HG03520 (cell line): ENCODE data around the gene MTHFD2.
"Not testable (repeated sequence)": the region's sequence is repeated elsewhere in the genome, so short reads cannot be mapped to it uniquely, and the experiment has no call there.

Source experiments
- ATAC-seq: cut with Tn5 transposase; IDR thresholded peaks from one replicate; pipeline ENCODE4 v1.9.1; 2021; ENCODE audit warnings: mild to moderate bottlenecking, moderate library complexity; ENCODE audit not compliant: unreplicated experiment

The MTHFD2 gene

GRCh38 chr2:74226648-74227213 lies 28.3 kb downstream of the MTHFD2 start:
- no peak for ATAC-seq

- ATAC-seq: no peak
Observed at GRCh38 chr2:74227646-74228045, 29.2 kb downstream of the MTHFD2 start.

DNA sequence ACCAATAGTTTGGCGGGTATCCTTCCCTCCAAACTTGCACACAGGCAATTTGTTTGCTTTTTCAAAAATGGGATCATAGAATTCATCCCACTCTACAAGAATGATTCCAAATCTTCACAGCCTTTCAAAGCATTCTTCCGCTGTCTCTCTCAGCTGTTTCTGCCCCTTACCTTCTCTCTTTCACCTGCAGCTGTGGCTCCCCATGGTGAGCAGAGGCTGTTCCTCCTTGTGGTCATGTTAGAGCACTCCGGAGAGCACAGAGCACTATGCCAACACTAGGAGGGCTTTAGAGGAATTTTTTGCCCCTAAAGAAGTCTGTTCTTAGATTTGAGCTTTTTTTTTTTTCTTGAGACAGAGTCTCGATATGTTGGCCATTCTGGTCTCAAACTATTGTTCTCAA lies 30.4 kb downstream of the MTHFD2 start:
- ATAC-seq: no peak

DNA sequence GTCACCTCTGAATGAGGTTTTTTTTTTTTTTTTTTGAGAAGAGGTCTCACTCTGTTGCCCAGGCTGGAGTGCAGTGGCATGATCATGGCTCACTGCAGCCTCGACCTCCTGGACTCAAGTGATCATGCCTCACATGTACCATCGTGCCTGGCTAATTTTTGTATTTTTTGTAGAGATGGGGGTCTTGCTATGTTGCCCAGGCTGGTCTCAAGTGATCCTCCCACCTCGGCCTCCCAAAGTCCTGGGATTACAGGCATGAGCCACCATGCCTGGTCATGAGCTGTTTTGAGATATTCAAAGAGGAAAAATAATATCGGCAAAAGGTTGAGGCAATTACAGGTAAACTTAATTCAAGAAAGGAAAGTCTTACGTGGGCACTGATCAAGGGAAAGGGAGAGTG lies 31.4 kb downstream of the MTHFD2 start:
- ATAC-seq: not testable (repeated sequence)

GRCh38 chr2:74232426-74232825 lies 34.0 kb downstream of the MTHFD2 start:
- no peak for ATAC-seq

DNA sequence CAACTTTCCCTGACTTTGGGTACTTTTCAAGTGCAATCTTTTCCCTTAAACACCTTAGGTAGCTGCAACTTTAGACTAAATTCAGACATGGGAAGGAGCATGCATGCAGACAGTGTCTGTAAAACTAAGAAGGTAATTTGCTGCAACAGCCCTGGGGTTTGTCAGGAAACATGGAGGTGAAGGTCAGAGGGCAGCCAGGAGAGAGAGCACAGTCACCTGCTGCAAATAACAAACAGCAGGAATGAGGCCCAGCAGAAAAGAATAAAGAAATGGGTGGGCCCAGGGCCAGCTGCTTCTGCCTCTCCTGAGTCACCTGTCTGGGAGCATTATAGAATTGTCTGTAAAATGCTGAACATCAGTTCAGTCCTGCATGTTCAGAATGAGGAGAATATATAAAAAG lies 35.2 kb downstream of the MTHFD2 start:
- ATAC-seq: no peak

- ATAC-seq: no peak
Observed at GRCh38 chr2:74235041-74235440, 36.6 kb downstream of the MTHFD2 start.

DNA sequence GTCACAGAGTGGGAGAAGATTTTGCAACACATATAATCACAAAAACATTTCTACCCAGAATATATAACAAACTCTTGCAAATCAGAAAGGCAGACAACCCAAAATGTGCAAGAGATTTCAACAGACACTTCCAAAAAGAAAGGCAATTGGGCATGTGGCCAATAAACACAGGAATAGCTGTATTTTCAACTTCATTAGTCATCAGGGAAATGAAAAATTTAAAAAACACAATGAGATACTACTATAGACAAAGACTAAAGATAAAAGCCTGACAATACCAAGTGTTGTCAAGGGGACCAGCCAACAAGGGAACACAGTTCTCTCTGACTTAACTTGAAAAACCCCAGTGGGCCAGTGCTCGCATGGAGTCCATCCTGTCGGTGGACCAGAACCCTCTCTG lies 40.5 kb downstream of the MTHFD2 start:
- no peak for ATAC-seq

GRCh38 chr2:74239346-74239745 lies 40.9 kb downstream of the MTHFD2 start:
- ATAC-seq: no peak

- ATAC-seq: no peak
Observed at GRCh38 chr2:74242354-74243071, 44.1 kb downstream of the MTHFD2 start.

- ATAC-seq: no peak
Observed at GRCh38 chr2:74244286-74244685, 45.9 kb downstream of the MTHFD2 start.

GRCh38 chr2:74246496-74247195 lies 48.2 kb downstream of the MTHFD2 start:
- no peak for ATAC-seq

GRCh38 chr2:74249406-74250122 lies 51.1 kb downstream of the MTHFD2 start:
- ATAC-seq: no peak

GRCh38 chr2:74250189-74250631 lies 51.8 kb downstream of the MTHFD2 start:
- ATAC-seq: no peak

DNA sequence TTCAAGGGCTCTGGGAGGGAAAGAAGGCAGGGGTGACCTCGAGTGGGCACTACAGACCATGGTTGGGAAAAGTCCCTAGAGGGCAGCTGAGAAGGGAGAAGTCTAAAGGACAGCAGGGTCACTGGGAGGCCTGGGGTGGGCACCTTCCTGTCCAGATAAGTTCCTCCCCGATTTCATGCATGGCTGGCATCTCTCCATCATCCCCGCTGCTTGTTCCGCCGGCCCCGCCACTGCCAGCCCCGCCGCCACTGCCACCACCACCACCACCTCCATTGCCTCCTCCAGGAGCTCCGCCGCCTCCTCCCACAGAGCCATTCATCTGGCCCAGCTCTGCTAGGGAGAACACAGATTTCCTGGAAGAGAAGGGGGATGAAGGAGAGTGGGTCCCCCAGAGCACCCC lies 53.6 kb downstream of the MTHFD2 start:
- no peak for ATAC-seq

DNA sequence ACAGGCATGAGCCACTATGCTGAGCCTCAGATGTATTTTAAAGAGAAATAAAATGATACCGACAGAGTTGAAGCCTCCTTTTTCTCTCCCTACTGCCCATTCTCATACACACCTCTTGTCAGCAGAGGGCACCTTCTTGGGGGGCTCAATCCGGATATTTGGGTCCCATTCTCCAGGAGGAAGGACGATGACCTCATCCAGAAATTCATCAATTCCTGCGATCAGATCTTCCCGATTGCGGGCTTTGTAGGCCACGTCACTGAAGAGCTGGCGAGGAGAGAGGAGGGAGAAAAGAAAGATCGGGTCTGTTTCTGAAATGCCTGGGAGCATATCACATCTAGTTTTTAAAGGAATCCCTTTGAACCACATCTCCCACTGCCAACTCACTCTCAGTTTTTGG lies 54.4 kb downstream of the MTHFD2 start:
- no peak for ATAC-seq

- ATAC-seq: no peak
Observed at GRCh38 chr2:74253306-74253970, 55.0 kb downstream of the MTHFD2 start.

DNA sequence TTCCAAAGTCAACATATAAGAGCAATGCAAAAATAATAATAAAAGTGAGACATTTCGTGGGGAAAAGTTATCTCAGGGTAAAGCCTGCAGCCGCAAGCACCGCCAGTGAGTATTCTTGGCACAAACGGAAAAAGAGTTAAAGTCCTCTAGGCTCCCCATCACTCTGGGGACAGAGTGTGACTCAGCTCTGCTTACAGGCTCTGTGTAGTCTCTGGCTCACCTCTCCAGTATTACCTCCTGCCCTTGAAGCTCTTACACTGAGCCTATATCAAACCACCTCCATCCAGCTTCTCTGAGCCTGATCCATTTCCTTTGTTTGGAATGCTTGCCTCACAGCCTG lies 55.5 kb downstream of the MTHFD2 start:
- ATAC-seq: no peak

DNA sequence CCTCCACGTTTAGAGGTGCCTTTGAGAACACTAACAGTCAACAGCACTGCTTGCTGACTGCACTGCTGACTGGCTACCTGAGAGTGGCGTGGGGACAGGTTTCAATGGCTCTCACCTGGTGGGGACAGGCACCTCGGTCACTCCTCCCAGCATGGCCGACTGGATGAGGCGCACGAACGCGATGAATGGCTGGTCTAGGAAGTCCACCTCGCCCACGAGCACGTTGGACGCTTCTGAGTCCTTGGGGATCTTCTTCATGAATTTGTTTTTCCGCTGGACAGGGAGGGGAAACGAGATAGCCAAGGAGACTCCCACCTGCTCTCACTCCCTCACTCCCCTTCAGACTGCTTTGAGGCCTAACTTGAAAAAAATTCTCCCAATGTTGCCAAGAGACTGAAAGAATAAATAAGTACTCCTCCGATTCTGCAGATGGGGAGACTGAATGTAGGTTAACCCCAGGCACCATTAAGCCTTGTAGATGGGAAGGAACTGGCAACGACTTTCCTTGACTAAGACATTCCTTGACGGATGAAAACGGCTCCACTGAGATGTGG lies 57.3 kb downstream of the MTHFD2 start:
- no peak for ATAC-seq

GRCh38 chr2:74259191-74259590 lies 60.8 kb downstream of the MTHFD2 start:
- no peak for ATAC-seq

- ATAC-seq: no peak
Observed at GRCh38 chr2:74259733-74260132, 61.3 kb downstream of the MTHFD2 start.
